Measurements from ENCODE around the gene VWF.
A peak's percentile ranks its signal among the peaks of the same experiment; 100 is the strongest.

The VWF gene

GRCh38 chr12:6124411-6125309 lies at the start of gene VWF:
Gene VWF (minus strand): TSS chr12:6124670. CDS start chr12:6123196, 1,474 bp downstream.
- H3K4me3 ChIP-seq (ENCODE audit: low read depth, low read length), result no peak within 1 kb of the TSS
- in situ Hi-C loops (cut with HindIII; ENCODE audit: low sequenced_read_pairs), result loop anchor here (5.0 kb wide), 1 partner anchor 42 kb away; no protein-coding TSS in a partner anchor
- no peak for TF ChIP-seq CTCF (IDR thresholded peaks at IDR 0.05; ENCODE audit: low read depth, low read length, missing control alignments)
- no peak for DNase-seq (ENCODE audit: low read depth)

GRCh38 chr12:6172862-6173261 lies 48.4 kb upstream of the VWF start:
- no peak for DNase-seq (ENCODE audit: low read depth)
- no peak for TF ChIP-seq CTCF (IDR thresholded peaks at IDR 0.05; ENCODE audit: low read depth, low read length, missing control alignments)
- in situ Hi-C loops (cut with HindIII; ENCODE audit: low sequenced_read_pairs), result no loop called here
- no peak overlapping the region for H3K4me3 ChIP-seq (ENCODE audit: low read depth, low read length)

- DNase-seq (ENCODE audit: low read depth), result no peak
- in situ Hi-C loops (cut with HindIII; ENCODE audit: low sequenced_read_pairs), result no loop called here
- H3K4me3 ChIP-seq (ENCODE audit: low read depth, low read length), result no peak overlapping the region
- no peak for TF ChIP-seq CTCF (IDR thresholded peaks at IDR 0.05; ENCODE audit: low read depth, low read length, missing control alignments)
Measured at GRCh38 chr12:6172086-6172485, 47.6 kb upstream of the VWF start.

- in situ Hi-C loops (cut with HindIII; ENCODE audit: low sequenced_read_pairs), result no loop called here
- DNase-seq (ENCODE audit: low read depth), result no peak
- no peak overlapping the region for H3K4me3 ChIP-seq (ENCODE audit: low read depth, low read length)
- no peak for TF ChIP-seq CTCF (IDR thresholded peaks at IDR 0.05; ENCODE audit: low read depth, low read length, missing control alignments)
Measured at GRCh38 chr12:6171409-6172015, 47.0 kb upstream of the VWF start.

- no peak overlapping the region for H3K4me3 ChIP-seq (ENCODE audit: low read depth, low read length)
- in situ Hi-C loops (cut with HindIII; ENCODE audit: low sequenced_read_pairs), result no loop called here
- DNase-seq (ENCODE audit: low read depth), result peak; percentile 72
Measured at GRCh38 chr12:6167327-6168280, 43.1 kb upstream of the VWF start.

More at GRCh38 chr12:6167327-6168280, 43.1 kb upstream of the VWF start:
- TF ChIP-seq CTCF (IDR thresholded peaks at IDR 0.05; ENCODE audit: low read depth, low read length, missing control alignments), result no peak

Data from astrocyte of the cerebellum (primary cell).